T1000 (cell line): ENCODE measurements around the gene NXPE4.
"Not testable (repeated sequence)": the region's sequence is repeated elsewhere in the genome, so short reads cannot be mapped to it uniquely, and the experiment has no call there.

Experiments
- DNase-seq: peaks from one replicate; lab custom pipeline; 2025; ENCODE audit warnings: mixed read lengths; lab: John Stamatoyannopoulos, UW

The NXPE4 gene

GRCh38 chr11:114610550-114610949 lies 15.0 kb upstream of the NXPE4 start:
- DNase-seq: no peak

GRCh38 chr11:114609429-114609828 lies 13.8 kb upstream of the NXPE4 start:
- DNase-seq: no peak

- DNase-seq: not testable (repeated sequence)
Observed at GRCh38 chr11:114608605-114609004, 13.0 kb upstream of the NXPE4 start.

- DNase-seq: no peak
Observed at GRCh38 chr11:114607753-114608459, 12.3 kb upstream of the NXPE4 start.

GRCh38 chr11:114606802-114607075 lies 11.2 kb upstream of the NXPE4 start:
- not testable (repeated sequence) for DNase-seq

- DNase-seq: no peak
Observed at GRCh38 chr11:114606003-114606801, 10.6 kb upstream of the NXPE4 start.

- no peak for DNase-seq
Observed at GRCh38 chr11:114605370-114605769, 9.8 kb upstream of the NXPE4 start.

- no peak for DNase-seq
Observed at GRCh38 chr11:114604886-114605285, 9.3 kb upstream of the NXPE4 start.

GRCh38 chr11:114604179-114604813 lies 8.7 kb upstream of the NXPE4 start:
- no peak for DNase-seq

GRCh38 chr11:114603151-114603550 lies 7.6 kb upstream of the NXPE4 start:
- not testable (repeated sequence) for DNase-seq

- DNase-seq: no peak
Observed at GRCh38 chr11:114598461-114598860, 2.9 kb upstream of the NXPE4 start.

- DNase-seq: no peak
Observed at GRCh38 chr11:114596175-114596919, 761 bp upstream of the NXPE4 start.

GRCh38 chr11:114594703-114595102 lies 883 bp downstream of the NXPE4 start:
- no peak for DNase-seq

- DNase-seq: no peak
Observed at GRCh38 chr11:114587398-114587953, 8.1 kb downstream of the NXPE4 start.

- no peak for DNase-seq
Observed at GRCh38 chr11:114586797-114587196, 8.8 kb downstream of the NXPE4 start.

- no peak for DNase-seq
Observed at GRCh38 chr11:114571712-114572111, 23.9 kb downstream of the NXPE4 start.

GRCh38 chr11:114569801-114570200 lies 25.8 kb downstream of the NXPE4 start:
- DNase-seq: no peak

- no peak for DNase-seq
Observed at GRCh38 chr11:114566276-114566675, 29.3 kb downstream of the NXPE4 start.

- no peak for DNase-seq
Observed at GRCh38 chr11:114564831-114565230, 30.8 kb downstream of the NXPE4 start.

- DNase-seq: no peak
Observed at GRCh38 chr11:114563077-114563476, 32.5 kb downstream of the NXPE4 start.

GRCh38 chr11:114562166-114562916 lies 33.2 kb downstream of the NXPE4 start:
- no peak for DNase-seq
